GM18519 (cell line): Measurements from ENCODE around the gene HIVEP3.
A peak's percentile ranks its signal among the peaks of the same experiment; 100 is the strongest.
"Not testable (repeated sequence)": the region's sequence is repeated elsewhere in the genome, so short reads cannot be mapped to it uniquely, and the experiment has no call there.

Experiments
- ATAC-seq: cut with Tn5 transposase; IDR thresholded peaks from one replicate; pipeline ENCODE4 v1.9.1; 2021; ENCODE audit warnings: mild to moderate bottlenecking, moderate library complexity; ENCODE audit not compliant: unreplicated experiment, low FRiP score

Gene HIVEP3

GRCh38 chr1:41924911-41925310, 6.2 kb upstream of the HIVEP3 start:
- ATAC-seq: no peak

DNA sequence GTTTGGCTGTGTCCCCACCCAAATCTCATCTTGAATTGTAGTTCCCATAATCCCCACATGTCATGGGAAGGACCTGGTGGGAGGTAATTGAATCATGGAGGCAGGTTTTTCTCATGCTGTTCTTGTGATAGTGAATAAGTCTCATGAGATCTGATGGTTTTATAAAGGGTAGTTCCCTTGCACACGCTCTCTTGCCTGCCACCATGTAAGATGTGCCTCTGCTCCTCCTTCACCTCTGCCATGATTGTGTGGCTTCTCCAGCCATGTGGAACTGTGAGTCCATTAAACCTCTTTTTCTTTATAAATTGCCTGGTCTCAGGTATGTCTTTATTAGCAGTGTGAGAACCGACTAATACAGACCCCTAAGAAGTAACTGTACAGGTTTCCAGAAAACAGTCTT, 2.5 kb upstream of the HIVEP3 start:
- not testable (repeated sequence) for ATAC-seq

DNA sequence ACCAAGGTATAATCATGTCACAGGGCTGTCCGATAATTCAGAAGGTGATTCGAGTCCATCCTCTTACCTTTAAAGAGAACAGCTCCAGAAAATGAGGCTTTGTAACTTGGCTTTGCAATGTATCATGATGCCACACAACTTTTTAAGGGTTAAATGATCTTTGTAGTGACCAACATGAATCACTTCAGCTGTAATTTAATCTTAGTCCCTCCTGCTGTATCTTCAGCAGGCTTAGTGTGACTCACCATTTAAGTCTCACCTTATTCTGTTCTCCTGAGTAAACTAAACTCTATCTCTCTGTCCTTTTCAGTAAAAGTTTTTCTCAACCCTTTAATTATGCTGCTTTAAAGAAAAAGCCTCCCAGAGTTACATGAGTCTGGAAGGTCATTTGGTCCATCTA, 1.9 kb upstream of the HIVEP3 start:
- ATAC-seq: no peak

DNA sequence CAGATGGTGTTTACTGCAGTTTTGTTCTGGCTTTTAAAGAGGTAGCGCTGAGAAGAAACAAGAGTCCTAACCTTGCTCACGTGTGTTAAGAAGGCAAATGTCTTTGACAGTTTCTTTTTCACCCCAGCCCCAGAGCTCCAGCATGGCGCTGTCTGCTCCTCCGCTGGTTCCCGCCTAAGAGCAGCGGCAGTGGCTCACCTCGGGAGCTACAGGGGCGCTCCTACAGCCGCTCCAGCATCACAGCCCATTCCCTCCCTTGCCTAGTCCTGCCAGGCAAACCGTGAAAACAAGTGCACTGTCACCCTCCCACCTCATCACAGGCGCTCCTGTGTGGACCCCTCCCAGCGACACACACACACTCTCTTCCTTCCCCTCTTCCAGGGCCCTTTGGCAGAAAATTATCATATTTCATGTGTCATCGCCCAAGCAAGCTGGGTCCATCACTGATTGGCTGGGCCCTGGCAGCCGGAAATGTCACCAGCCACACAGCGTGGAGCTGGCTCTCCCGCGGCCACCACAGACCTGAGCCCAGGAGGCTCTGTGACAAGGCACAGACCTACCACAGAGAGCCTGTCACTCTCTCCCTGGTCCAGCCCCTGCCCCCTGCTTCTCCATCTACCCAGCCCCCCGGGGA, 1.2 kb upstream of the HIVEP3 start:
- ATAC-seq: peak; percentile 56

GRCh38 chr1:41919131-41919530, 409 bp upstream of the HIVEP3 start:
- no peak for ATAC-seq

GRCh38 chr1:41917835-41918449, 780 bp downstream of the HIVEP3 start:
- ATAC-seq: no peak

- ATAC-seq: no peak
These were observed 1.6 kb downstream of the HIVEP3 start for GRCh38 chr1:41917076-41917475.

DNA sequence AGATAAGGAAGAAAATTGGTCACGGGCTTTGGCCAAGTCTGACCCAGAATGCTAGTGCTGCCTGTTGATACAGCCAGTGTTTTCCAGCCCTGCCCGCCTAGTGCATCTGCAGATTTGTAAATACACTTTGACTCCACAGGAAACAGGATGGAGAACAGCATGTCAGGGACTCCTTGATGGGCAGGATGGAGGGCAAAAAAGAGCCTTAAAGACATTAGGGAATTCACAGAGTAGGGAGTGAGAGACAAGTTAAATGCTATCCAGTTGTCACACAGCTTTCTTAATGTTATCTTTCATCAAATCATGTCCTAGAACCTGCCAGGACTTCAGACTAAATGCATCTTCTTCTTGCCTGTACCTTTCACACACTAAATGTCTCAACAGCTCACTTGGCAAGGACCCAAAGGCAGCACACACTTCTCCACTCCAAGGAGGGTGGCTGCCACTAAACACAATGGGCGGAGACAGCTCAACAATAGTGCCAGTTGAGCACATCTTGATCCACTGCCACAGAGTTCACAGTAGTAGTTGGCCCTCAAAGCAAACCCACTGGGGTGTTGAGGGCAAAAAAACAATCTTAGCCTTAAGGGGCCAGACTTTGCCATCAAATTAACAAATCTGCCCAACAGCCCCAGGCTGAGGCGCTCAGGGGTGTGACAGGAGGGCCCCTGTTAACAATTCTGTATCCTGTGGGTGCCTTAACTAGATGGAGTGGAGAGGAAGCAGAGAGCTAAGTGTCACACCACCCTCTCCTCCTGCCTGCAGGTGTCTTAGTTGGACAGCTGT, 2.7 kb downstream of the HIVEP3 start:
- ATAC-seq: no peak

DNA sequence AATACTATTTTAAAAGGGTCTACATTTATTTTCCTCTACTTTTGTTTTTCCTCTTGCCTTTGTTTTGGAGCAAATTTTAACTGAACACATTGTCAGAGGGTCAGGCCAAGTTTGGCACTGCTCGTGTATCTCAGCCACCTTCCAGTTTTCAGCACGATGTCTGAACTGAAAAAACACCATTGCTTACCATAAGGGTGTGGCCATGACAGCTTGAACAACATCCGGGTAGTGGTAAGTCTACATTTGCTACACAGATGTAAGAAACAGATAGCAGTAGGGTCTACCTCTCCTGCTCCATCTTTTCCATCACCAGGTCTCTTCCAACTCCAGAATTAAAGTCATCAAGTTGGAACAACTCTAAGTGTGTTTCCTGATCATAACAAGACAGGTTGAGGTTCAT, 4.2 kb downstream of the HIVEP3 start:
- no peak for ATAC-seq

DNA sequence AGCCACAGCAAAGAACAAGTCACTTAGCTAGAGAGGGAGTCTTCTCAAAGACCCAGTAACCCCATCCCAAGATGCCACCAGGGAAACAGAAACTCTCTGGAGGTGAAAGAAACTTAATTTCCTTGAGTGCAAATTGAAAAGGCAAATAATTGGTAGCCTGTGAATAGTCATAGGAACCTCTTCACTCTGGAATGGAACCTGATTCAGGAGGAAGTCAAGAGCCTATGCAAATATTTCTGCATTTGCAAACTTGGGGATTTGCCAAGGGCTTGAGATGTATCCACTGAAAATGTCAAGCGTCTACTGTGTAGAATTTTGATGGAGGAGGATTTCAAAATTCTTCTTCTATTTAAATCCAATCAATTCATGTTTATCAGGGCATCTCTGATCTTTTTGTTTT, 5.7 kb downstream of the HIVEP3 start:
- ATAC-seq: no peak

- ATAC-seq: no peak
These were observed 10.3 kb downstream of the HIVEP3 start for GRCh38 chr1:41908288-41908895.

DNA sequence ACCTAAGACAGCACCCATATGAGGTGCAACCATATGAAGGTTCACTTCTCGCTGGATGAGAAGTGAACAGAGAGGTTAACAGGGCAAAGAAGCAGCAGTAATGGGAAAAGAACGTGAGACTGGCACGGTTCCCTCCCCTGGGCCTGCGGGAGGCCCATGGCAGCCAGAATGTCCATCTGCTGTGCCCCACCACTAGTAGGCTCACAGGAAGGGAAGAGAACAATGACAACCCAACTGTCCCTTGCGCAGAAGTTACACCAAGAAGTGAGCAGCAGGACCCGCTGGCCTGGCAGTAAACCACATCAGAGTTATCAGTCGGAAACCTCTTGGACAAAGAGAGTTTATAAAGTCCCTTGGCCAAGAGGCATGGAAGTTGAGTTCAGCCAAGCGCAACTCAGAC, 11.3 kb downstream of the HIVEP3 start:
- no peak for ATAC-seq

DNA sequence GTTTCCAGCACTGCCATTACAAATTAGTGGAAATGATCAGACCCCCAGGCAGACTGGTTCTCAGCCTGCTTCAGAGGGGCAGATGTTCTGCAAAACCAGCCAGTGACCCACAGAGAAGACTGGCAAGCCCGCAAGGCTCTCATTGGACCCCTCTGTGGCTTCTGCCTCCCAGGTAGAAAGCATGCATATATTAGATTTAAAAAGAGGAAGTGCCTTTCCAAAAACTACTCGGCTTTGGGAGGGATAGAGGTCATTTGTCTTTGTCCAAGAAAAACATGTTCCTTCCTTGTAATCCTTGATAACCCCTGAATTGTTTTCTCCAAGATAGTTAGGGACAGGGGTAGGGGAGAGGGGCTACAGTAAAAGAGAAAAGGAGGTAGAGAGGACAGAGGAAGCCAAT, 11.8 kb downstream of the HIVEP3 start:
- no peak for ATAC-seq

DNA sequence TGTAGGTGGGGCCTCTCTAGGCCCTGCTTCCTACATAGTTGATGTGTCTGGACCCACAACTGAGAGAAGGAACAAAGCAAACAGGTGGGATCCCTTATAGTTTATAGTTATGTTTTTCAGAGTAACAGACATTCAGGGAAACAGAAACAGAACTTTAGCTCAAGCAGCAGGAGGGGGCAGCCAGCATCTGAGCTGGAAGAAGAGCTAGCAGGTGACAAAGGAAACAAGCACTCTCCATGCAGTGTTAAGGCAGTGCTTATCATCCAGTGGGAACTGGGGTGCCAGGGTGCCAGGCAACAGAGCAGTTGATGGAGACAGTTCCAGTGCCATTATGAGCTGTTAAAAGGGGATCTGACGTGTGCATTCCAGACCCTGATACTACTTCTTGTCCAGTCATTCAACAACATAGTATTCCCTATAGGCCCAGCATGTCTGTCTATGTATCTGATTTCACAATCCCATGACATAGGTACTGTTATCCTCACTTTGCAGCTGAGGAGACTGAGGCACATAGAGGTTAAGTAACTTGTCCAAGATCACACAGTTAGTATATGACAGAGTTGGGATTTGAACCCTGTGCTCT, 13.5 kb downstream of the HIVEP3 start:
- no peak for ATAC-seq

DNA sequence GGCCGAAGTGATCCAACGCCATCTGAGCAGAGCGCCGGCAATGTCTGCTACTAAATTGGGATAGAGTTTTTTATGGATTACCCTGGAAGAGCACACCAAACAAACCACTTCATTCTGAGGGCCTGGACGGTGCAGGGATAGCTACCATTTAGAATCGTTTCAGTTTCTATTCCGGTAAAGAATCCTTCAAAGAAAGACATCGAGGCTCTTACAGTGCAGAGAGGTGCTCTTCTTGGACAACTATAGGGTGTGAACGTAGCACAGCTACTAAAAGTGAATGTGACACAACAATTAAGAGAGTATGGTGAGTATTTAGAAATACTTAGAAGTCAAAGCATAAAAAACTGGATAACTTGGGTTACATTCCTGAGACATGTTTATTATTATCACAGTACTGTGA, 16.1 kb downstream of the HIVEP3 start:
- ATAC-seq: no peak

DNA sequence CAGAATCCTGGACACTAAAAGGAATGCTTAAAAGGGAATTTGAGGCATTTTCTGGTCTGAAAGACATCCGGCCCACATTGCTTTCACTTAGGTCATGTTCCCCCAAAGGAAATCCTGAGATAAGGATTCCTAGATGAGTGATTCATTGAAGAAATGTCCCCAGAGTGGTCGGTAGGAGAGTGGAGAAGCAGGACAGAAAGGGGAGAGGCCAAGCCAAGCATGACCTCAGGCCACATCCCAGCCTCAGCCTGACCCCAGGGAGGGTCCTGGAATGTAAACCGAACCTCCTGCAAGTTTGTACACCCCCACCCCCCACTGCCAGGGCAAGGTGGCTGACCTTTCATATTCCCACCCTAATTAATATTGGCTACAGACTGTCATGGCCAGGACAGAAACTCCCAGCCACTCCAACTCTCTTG, 16.6 kb downstream of the HIVEP3 start:
- ATAC-seq: no peak

DNA sequence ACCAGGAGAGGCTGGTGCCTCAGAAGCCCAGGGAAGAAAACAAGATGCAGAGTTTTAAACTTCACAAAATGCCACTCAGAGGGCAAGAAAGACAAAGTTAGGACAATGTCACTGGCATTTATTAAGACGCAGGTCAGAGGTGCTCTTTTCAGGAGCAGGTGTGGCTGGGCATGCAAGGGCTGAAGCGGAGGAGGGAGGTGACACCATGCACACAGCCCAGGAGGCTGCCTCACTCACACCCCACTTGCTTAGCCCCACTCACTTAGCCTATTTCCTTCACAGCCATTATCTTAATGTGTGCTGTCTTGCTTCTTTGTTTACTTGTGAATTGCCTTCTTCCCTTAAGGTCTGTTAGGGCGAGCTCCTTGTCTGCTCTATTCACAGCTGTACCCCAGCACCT, 17.2 kb downstream of the HIVEP3 start:
- ATAC-seq: no peak

GRCh38 chr1:41900603-41901444, 17.9 kb downstream of the HIVEP3 start:
- ATAC-seq: no peak

- no peak for ATAC-seq
These were observed 20.5 kb downstream of the HIVEP3 start for GRCh38 chr1:41898191-41898713.

GRCh38 chr1:41895552-41895951, 23.2 kb downstream of the HIVEP3 start:
- ATAC-seq: no peak
